Body of pancreas (tissue), 4 donors: ENCODE results near the gene SLC12A3.

Experiments
- CTCF ChIP-seq, 7 experiments: fragments of 450-650 bp in 4 of 7; fragments of 200-600 bp in 3 of 7; sonication (generic) in 3 of 7; IDR thresholded peaks; one replicate each; pipeline ENCODE4 v1.5.1; 2016 to 2019; ENCODE audit warnings: antibody characterized with exemption in 7 of 7
- POLR2A ChIP-seq, 3 donors: fragments of 450-650 bp; IDR thresholded peaks; one replicate each; pipeline ENCODE4 v1.6.1; 2016; ENCODE audit warnings: antibody characterized with exemption in 3 of 3, mild to moderate bottlenecking in 2 of 3

GRCh38 chr16:56876048-56876447, 11.0 kb downstream of the SLC12A3 start:
- TF ChIP-seq CTCF (IDR thresholded peaks at IDR 0.05), result no peak
- TF ChIP-seq POLR2A (IDR thresholded peaks at IDR 0.05), result no peak
